ENCODE data around the gene AKAP13.

DNA sequence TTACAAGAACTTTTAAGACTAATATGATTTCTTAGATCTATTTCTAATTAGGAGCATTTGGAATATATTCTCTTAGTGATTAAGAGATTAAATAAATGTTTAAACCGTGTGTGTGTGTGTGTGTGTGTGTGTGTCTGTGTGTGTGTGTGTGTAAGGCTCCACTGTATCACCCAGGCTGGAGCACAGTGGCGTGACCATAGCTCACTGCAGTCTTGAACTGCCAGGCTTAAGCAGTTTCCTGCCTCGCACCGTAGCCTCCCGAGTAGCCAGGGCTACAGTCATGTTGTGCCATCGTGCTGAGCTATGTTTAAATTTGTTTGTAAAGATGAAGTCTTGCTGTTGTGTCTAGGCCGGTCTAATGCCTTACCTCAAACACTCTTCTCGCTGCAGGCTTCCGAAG, 305.0 kb downstream of the AKAP13 start:
- TF ChIP-seq, protein P1, sequence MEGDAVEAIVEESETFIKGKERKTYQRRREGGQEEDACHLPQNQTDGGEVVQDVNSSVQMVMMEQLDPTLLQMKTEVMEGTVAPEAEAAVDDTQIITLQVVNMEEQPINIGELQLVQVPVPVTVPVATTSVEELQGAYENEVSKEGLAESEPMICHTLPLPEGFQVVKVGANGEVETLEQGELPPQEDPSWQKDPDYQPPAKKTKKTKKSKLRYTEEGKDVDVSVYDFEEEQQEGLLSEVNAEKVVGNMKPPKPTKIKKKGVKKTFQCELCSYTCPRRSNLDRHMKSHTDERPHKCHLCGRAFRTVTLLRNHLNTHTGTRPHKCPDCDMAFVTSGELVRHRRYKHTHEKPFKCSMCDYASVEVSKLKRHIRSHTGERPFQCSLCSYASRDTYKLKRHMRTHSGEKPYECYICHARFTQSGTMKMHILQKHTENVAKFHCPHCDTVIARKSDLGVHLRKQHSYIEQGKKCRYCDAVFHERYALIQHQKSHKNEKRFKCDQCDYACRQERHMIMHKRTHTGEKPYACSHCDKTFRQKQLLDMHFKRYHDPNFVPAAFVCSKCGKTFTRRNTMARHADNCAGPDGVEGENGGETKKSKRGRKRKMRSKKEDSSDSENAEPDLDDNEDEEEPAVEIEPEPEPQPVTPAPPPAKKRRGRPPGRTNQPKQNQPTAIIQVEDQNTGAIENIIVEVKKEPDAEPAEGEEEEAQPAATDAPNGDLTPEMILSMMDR (IDR thresholded peaks at IDR 0.05): no peak
- no peak for TF ChIP-seq POLR2A (IDR thresholded peaks at IDR 0.05)

All from esophagus squamous epithelium (tissue), 4 donors.